ENCODE data around the gene AGBL1. TPM values are rescaled to one million over a fixed set of nuclear protein-coding genes. Genes with fewer than 3 reads are reported as not detected.

The AGBL1 gene
- total RNA-seq, 1 experiment from 2014 or later, result not detected

DNA sequence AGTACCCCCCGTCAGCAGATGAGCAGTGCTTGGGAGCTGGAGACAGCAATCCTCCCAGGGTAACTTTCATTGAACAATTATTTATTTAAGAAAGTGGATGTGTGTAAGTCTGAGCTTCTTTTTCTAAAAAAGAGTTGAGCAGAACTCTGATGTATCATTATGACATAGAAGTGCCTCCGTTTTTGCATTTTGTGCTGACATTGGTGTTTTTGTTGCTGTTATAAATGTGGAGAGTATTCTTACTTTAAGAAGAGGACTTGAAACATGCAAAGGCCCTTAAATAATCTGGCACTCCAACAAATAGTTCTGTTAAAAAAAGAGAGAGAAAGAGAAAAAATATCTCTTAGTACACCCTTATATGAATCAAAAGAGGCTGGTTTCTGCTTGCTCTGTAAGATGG, 217.1 kb downstream of the AGBL1 start:
- H4K5ac ChIP-seq (ENCODE audit: insufficient read length, low read depth, low read length), result no peak overlapping the region
- no peak overlapping the region for H2BK12ac ChIP-seq (ENCODE audit: insufficient read length, low read depth, low read length)
- Mint-ChIP-seq H3K9me3 (no peaks in the 10 kb centered on the region), H3K27ac (no peak overlapping the region; a peak in 1 of 7 replicates), H3K4me1 (peaks cover 35 to 46% of the 10 kb centered on the region in 2 experiments), H3K27me3 (ENCODE audit: low read depth) (no peaks in the 10 kb centered on the region), H3K36me3 (ENCODE audit: insufficient read depth in 1 of 3, low read depth in 3 of 3) (no peaks in the 10 kb centered on the region), H3K4me3 (no peak overlapping the region)
- TF ChIP-seq, protein P1, sequence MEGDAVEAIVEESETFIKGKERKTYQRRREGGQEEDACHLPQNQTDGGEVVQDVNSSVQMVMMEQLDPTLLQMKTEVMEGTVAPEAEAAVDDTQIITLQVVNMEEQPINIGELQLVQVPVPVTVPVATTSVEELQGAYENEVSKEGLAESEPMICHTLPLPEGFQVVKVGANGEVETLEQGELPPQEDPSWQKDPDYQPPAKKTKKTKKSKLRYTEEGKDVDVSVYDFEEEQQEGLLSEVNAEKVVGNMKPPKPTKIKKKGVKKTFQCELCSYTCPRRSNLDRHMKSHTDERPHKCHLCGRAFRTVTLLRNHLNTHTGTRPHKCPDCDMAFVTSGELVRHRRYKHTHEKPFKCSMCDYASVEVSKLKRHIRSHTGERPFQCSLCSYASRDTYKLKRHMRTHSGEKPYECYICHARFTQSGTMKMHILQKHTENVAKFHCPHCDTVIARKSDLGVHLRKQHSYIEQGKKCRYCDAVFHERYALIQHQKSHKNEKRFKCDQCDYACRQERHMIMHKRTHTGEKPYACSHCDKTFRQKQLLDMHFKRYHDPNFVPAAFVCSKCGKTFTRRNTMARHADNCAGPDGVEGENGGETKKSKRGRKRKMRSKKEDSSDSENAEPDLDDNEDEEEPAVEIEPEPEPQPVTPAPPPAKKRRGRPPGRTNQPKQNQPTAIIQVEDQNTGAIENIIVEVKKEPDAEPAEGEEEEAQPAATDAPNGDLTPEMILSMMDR (conservative IDR thresholded peaks at IDR 0.05), result no peak
- H3K79me2 ChIP-seq (ENCODE audit: insufficient read depth, low read length), result no peaks in the 10 kb centered on the region
- H2BK20ac ChIP-seq (ENCODE audit: low read depth, low read length, poor library complexity, severe bottlenecking), result no peak overlapping the region
- H3K56ac ChIP-seq (ENCODE audit: insufficient read length, low read depth, low read length), result no peak overlapping the region
- no peak overlapping the region for H3K4me2 ChIP-seq (ENCODE audit: insufficient read depth, insufficient read length, low read length)
- peaks cover 20% of the 10 kb centered on the region; the same call in 1 of the 2 replicates for H3K4me1 ChIP-seq (ENCODE audit: insufficient read depth, low read length)
- no peak overlapping the region for H2AFZ ChIP-seq (ENCODE audit: low read length)
- H3K9ac ChIP-seq (ENCODE audit: extremely low read depth, insufficient read length, low read length), result no peak overlapping the region
- no peaks in the 10 kb centered on the region; the same call in 1 of the 2 replicates for H3K27me3 ChIP-seq (ENCODE audit: insufficient read depth, low read length)
- no peak overlapping the region for H3K27ac ChIP-seq (ENCODE audit: insufficient read length, low read depth, low read length)
- no peak overlapping the region for H2BK120ac ChIP-seq (ENCODE audit: low read depth, low read length, poor library complexity, severe bottlenecking)
- H4K8ac ChIP-seq (replicated peaks; ENCODE audit: insufficient read length, low read depth, low read length), result no peak overlapping the region
- H2AK5ac ChIP-seq (ENCODE audit: insufficient read length, low read length), result no peak overlapping the region
- no peaks in the 10 kb centered on the region for H3K9me3 ChIP-seq (ENCODE audit: control insufficient read depth, low read depth, low read length)
- H4K91ac ChIP-seq (ENCODE audit: insufficient read length, low read depth, low read length), result no peak overlapping the region
- no peak overlapping the region for H3K14ac ChIP-seq (ENCODE audit: insufficient read depth, low read length)
- H2BK15ac ChIP-seq (ENCODE audit: low read depth, low read length), result no peak overlapping the region
- H3K18ac ChIP-seq (ENCODE audit: insufficient read length, low read depth, low read length), result no peak overlapping the region
- no peak overlapping the region for H3K23ac ChIP-seq (ENCODE audit: insufficient read length, low read depth, low read length)
- no peaks in the 10 kb centered on the region for H3K23me2 ChIP-seq (ENCODE audit: insufficient read length, low read depth, low read length, poor library complexity, severe bottlenecking)
- H3K4ac ChIP-seq (ENCODE audit: low read depth, low read length), result no peak overlapping the region
- no peaks in the 10 kb centered on the region for H3K79me1 ChIP-seq (ENCODE audit: insufficient read depth, low read depth, low read length, poor library complexity, severe bottlenecking)
- H2BK5ac ChIP-seq (ENCODE audit: insufficient read length, low read length), result no peak overlapping the region
- DNase-seq, result no peak
- no peaks in the 10 kb centered on the region for H4K20me1 ChIP-seq (ENCODE audit: control insufficient read depth, insufficient read depth, insufficient read length)
- no CpG with 5 or more reads among the region's 2 CpGs for WGBS (ENCODE audit: extremely low coverage, insufficient read length, low lambda C conversion rate)
- no peak overlapping the region for H3T11ph ChIP-seq (ENCODE audit: low read length)

All from H9 (cell line).